ENCODE data around the gene RMI1.
A peak's percentile ranks its signal among the peaks of the same experiment; 100 is the strongest.

Gene RMI1

GRCh38 chr9:83959061-83959460 lies 21.5 kb upstream of the RMI1 start:
- ATAC-seq (ENCODE audit: low read depth) (no peak), DNase-seq (ENCODE audit: low spot score) (no peak)
- Histone ChIP-seq H3K27ac (ENCODE audit: poor library complexity, severe bottlenecking) (peak overlapping the region; percentile 15), H3K4me1 (ENCODE audit: insufficient read depth, poor library complexity, severe bottlenecking) (peaks cover 21% of the 10 kb centered on the region), H3K36me3 (ENCODE audit: low read depth) (peaks cover 9% of the 10 kb centered on the region), H3K27me3 (ENCODE audit: insufficient read depth, poor library complexity, severe bottlenecking) (no peaks in the 10 kb centered on the region), H3K4me3 (ENCODE audit: severe bottlenecking) (no peak overlapping the region), H3K9me3 (ENCODE audit: severe bottlenecking) (no peaks in the 10 kb centered on the region)
- TF ChIP-seq CTCF (IDR thresholded peaks at IDR 0.05; ENCODE audit: poor library complexity, severe bottlenecking) = no peak

GRCh38 chr9:83960991-83961390 lies 19.6 kb upstream of the RMI1 start:
- no peaks in the 10 kb centered on the region for H3K9me3 ChIP-seq (ENCODE audit: severe bottlenecking)
- H3K36me3 ChIP-seq (ENCODE audit: low read depth) = no peaks in the 10 kb centered on the region
- TF ChIP-seq CTCF (IDR thresholded peaks at IDR 0.05; ENCODE audit: poor library complexity, severe bottlenecking) = no peak
- H3K27ac ChIP-seq (ENCODE audit: poor library complexity, severe bottlenecking) = no peak overlapping the region
- peaks cover 21% of the 10 kb centered on the region for H3K4me1 ChIP-seq (ENCODE audit: insufficient read depth, poor library complexity, severe bottlenecking)
- ATAC-seq (ENCODE audit: low read depth) (no peak), DNase-seq (ENCODE audit: low spot score) (no peak)
- H3K4me3 ChIP-seq (ENCODE audit: severe bottlenecking) = no peak overlapping the region
- H3K27me3 ChIP-seq (ENCODE audit: insufficient read depth, poor library complexity, severe bottlenecking) = no peaks in the 10 kb centered on the region

DNA sequence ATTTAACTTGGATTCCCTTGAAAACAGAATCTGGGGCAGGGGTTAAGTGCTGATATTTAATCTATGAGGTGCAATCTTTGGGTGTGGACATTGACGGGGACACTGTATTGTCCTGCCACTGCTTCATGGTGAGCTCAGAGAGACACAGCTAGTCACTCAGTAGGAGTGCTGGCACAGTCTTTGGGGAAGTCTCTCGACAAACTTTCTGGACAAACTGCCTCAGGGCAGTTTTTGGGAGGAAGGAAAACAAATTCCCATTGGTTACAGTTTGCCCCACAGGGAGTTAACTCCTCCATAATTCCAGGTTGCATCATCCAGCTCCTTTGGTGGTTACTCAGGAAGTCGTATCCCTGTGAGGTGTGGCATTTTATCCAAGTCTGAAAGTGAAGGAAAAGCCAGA lies 18.4 kb upstream of the RMI1 start:
- ATAC-seq (ENCODE audit: low read depth) = peak; percentile 42
- Histone ChIP-seq H3K27ac (ENCODE audit: poor library complexity, severe bottlenecking) (peak overlapping the region; percentile 18), H3K4me3 (ENCODE audit: severe bottlenecking) (no peak overlapping the region), H3K27me3 (ENCODE audit: insufficient read depth, poor library complexity, severe bottlenecking) (no peaks in the 10 kb centered on the region), H3K36me3 (ENCODE audit: low read depth) (peaks cover 9% of the 10 kb centered on the region), H3K9me3 (ENCODE audit: severe bottlenecking) (no peaks in the 10 kb centered on the region), H3K4me1 (ENCODE audit: insufficient read depth, poor library complexity, severe bottlenecking) (peaks cover 18% of the 10 kb centered on the region)
- no peak for DNase-seq (ENCODE audit: low spot score)
- no peak for TF ChIP-seq CTCF (IDR thresholded peaks at IDR 0.05; ENCODE audit: poor library complexity, severe bottlenecking)

GRCh38 chr9:83964973-83965349 lies 15.6 kb upstream of the RMI1 start:
- Histone ChIP-seq H3K9me3 (ENCODE audit: severe bottlenecking) (no peaks in the 10 kb centered on the region), H3K4me1 (ENCODE audit: insufficient read depth, poor library complexity, severe bottlenecking) (peaks cover 12% of the 10 kb centered on the region), H3K4me3 (ENCODE audit: severe bottlenecking) (no peak overlapping the region), H3K27me3 (ENCODE audit: insufficient read depth, poor library complexity, severe bottlenecking) (no peaks in the 10 kb centered on the region), H3K36me3 (ENCODE audit: low read depth) (peaks cover 37% of the 10 kb centered on the region), H3K27ac (ENCODE audit: poor library complexity, severe bottlenecking) (peak overlapping the region; percentile 29)
- peak; percentile 40 for ATAC-seq (ENCODE audit: low read depth)
- no peak for TF ChIP-seq CTCF (IDR thresholded peaks at IDR 0.05; ENCODE audit: poor library complexity, severe bottlenecking)
- no peak for DNase-seq (ENCODE audit: low spot score)

GRCh38 chr9:83965350-83966208 lies 15.0 kb upstream of the RMI1 start:
- no peak for DNase-seq (ENCODE audit: low spot score)

More at GRCh38 chr9:83965350-83966208, 15.0 kb upstream of the RMI1 start:
- peak overlapping the region; percentile 29 for H3K27ac ChIP-seq (ENCODE audit: poor library complexity, severe bottlenecking)
- H3K4me3 ChIP-seq (ENCODE audit: severe bottlenecking) = no peak overlapping the region
- peaks cover 12% of the 10 kb centered on the region for H3K4me1 ChIP-seq (ENCODE audit: insufficient read depth, poor library complexity, severe bottlenecking)
- no peak for TF ChIP-seq CTCF (IDR thresholded peaks at IDR 0.05; ENCODE audit: poor library complexity, severe bottlenecking)
- H3K9me3 ChIP-seq (ENCODE audit: severe bottlenecking) = no peaks in the 10 kb centered on the region
- no peaks in the 10 kb centered on the region for H3K27me3 ChIP-seq (ENCODE audit: insufficient read depth, poor library complexity, severe bottlenecking)
- peak; percentile 33 for ATAC-seq (ENCODE audit: low read depth)
- H3K36me3 ChIP-seq (ENCODE audit: low read depth) = peaks cover 43% of the 10 kb centered on the region

Data from RWPE2 (cell line).